MM.1S (cell line): Measurements from ENCODE around the gene RAB11FIP4.

Source experiments
- DNase-seq: peaks from one replicate; pipeline ENCODE4 v3.0.0-alpha.2; 2015
- H2AFZ ChIP-seq: fragments of 300-600 bp; sonication (generic); 2 replicates; pipeline ENCODE4 v1.6.0; 2016; ENCODE audit warnings: antibody characterized with exemption, low read length
- H3F3A ChIP-seq: fragments of 300-600 bp; sonication (generic); 2 replicates; pipeline ENCODE4 v1.6.1; 2016; ENCODE audit warnings: mild to moderate bottlenecking, antibody characterized with exemption, low read length, moderate library complexity, mixed read lengths; ENCODE audit not compliant: insufficient read depth
- H3K27ac ChIP-seq: fragments of 300-600 bp; sonication (generic); 2 replicates; pipeline ENCODE4 v1.5.1; 2016; ENCODE audit warnings: mild to moderate bottlenecking, low read length
- H3K27me3 ChIP-seq: fragments of 300-600 bp; sonication (generic); replicated peaks from 2 replicates; pipeline ENCODE4 v1.6.0; 2016; ENCODE audit warnings: low read length; ENCODE audit not compliant: insufficient read depth
- H3K36me3 ChIP-seq: fragments of 300-600 bp; sonication (generic); replicated peaks from 2 replicates; pipeline ENCODE4 v1.6.1; 2016; ENCODE audit warnings: mild to moderate bottlenecking, low read length, mixed read lengths; ENCODE audit not compliant: insufficient read depth
- H3K4me1 ChIP-seq: fragments of 300-600 bp; sonication (generic); 2 replicates; pipeline ENCODE4 v1.6.1; 2016; ENCODE audit warnings: low read length, mixed read lengths
- H3K4me2 ChIP-seq: fragments of 300-600 bp; sonication (generic); 2 replicates; pipeline ENCODE4 v1.6.0; 2016; ENCODE audit warnings: low read depth, low read length
- H3K4me3 ChIP-seq: fragments of 300-600 bp; sonication (generic); 2 replicates; pipeline ENCODE4 v1.5.1; 2016; ENCODE audit warnings: low read length, mixed read lengths
- H3K79me2 ChIP-seq: fragments of 300-600 bp; sonication (generic); 2 replicates; pipeline ENCODE4 v1.6.1; 2016; ENCODE audit warnings: mixed run types, low read length, mixed read lengths
- H3K9ac ChIP-seq: fragments of 300-600 bp; sonication (generic); 2 replicates; pipeline ENCODE4 v1.6.1; 2016; ENCODE audit warnings: low read length, mixed read lengths
- H3K9me2 ChIP-seq: fragments of 300-600 bp; sonication (generic); replicated peaks from 2 replicates; pipeline ENCODE4 v1.6.1; 2016; ENCODE audit warnings: mild to moderate bottlenecking, low read length, mixed read lengths; ENCODE audit not compliant: insufficient read depth
- H3K9me3 ChIP-seq: fragments of 300-600 bp; sonication (generic); replicated peaks from 2 replicates; pipeline ENCODE4 v1.6.1; 2016; ENCODE audit warnings: mild to moderate bottlenecking, low read length, mixed read lengths; ENCODE audit not compliant: insufficient read depth
- H4K20me1 ChIP-seq: fragments of 300-600 bp; sonication (generic); 2 replicates; pipeline ENCODE4 v1.6.1; 2016; ENCODE audit warnings: mild to moderate bottlenecking, low read length, moderate library complexity, mixed read lengths; ENCODE audit not compliant: insufficient read depth
- EZH2 ChIP-seq: fragments of 300-600 bp; sonication (generic); optimal IDR thresholded peaks from 2 replicates; pipeline ENCODE3; 2017; ENCODE audit warnings: low read depth, mild to moderate bottlenecking, antibody characterized with exemption, low read length, mixed read lengths
- EZH2phosphoT487 ChIP-seq: fragments of 300-600 bp; sonication (generic); IDR thresholded peaks from 2 replicates; pipeline ENCODE4 v1.6.1; 2018; ENCODE audit warnings: antibody characterized with exemption, low read length
- TF ChIP-seq, protein P1 (sequence below): fragments of 300-600 bp; sonication (generic); IDR thresholded peaks from 2 replicates; pipeline ENCODE4 v1.5.1; 2016; ENCODE audit warnings: antibody characterized with exemption, low read length, mixed read lengths

RAB11FIP4 gene

DNA sequence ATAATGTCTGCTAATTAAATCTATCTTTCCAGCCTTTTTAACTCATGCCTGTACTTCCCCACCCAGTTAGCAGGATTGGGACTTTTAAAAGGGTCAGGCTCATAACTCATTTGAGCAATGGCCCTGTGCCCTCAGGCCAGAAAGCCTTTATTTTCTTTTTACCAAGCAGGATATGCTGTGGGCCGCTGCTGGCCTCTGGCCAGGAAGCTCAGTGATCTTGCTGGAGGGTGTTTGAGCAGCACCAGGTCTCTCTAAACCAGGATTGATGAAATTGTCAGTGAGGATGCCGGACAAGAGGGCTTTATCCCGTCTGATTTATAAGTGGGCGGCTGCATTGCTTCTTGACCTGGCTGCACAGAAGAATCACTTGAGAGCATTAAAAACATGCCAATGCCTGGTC is 187.8 kb downstream of the RAB11FIP4 start:
- TF ChIP-seq, protein P1, sequence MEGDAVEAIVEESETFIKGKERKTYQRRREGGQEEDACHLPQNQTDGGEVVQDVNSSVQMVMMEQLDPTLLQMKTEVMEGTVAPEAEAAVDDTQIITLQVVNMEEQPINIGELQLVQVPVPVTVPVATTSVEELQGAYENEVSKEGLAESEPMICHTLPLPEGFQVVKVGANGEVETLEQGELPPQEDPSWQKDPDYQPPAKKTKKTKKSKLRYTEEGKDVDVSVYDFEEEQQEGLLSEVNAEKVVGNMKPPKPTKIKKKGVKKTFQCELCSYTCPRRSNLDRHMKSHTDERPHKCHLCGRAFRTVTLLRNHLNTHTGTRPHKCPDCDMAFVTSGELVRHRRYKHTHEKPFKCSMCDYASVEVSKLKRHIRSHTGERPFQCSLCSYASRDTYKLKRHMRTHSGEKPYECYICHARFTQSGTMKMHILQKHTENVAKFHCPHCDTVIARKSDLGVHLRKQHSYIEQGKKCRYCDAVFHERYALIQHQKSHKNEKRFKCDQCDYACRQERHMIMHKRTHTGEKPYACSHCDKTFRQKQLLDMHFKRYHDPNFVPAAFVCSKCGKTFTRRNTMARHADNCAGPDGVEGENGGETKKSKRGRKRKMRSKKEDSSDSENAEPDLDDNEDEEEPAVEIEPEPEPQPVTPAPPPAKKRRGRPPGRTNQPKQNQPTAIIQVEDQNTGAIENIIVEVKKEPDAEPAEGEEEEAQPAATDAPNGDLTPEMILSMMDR, result no peak
- TF ChIP-seq EZH2phosphoT487, result no peak
- TF ChIP-seq EZH2, result no peak
- H3K4me3 ChIP-seq, result no peak overlapping the region

DNA sequence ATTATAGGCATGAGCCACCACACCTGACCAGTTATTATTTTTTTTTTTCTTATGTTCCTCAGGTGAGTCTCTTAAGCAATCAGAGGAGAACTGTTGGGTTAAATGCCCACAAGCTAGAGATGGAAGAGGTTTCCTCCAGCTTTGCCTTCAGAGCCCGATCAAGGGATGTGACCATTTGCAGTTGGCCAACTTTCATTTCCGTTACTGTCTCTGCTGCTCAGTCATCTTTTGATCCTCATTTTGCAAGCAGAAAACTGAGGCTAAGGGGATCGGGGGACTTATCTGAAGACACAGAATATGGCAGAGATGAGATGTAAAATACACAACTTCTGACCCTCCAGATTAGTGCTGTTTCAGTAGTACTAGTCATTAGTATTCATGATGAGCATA is 188.8 kb downstream of the RAB11FIP4 start:
- H3K9me2 ChIP-seq, result no peaks in the 10 kb centered on the region
- no peak overlapping the region for H3K4me3 ChIP-seq
- H3K27ac ChIP-seq, result no peak overlapping the region
- H3K4me1 ChIP-seq, result peaks cover 10% of the 10 kb centered on the region
- H3K36me3 ChIP-seq, result no peaks in the 10 kb centered on the region
- no peaks in the 10 kb centered on the region for H3K9me3 ChIP-seq
- TF ChIP-seq EZH2 (no peak), EZH2phosphoT487 (no peak)
- TF ChIP-seq, protein P1, result no peak
- H3K79me2 ChIP-seq, result no peaks in the 10 kb centered on the region
- no peak overlapping the region for H3K9ac ChIP-seq
- no peak overlapping the region for H2AFZ ChIP-seq
- H4K20me1 ChIP-seq, result no peaks in the 10 kb centered on the region
- H3K4me2 ChIP-seq, result no peak overlapping the region
- DNase-seq, result no peak
- no peaks in the 10 kb centered on the region for H3K27me3 ChIP-seq
- no peaks in the 10 kb centered on the region for H3F3A ChIP-seq

More for the DNA sequence above, 187.8 kb downstream of the RAB11FIP4 start:
- Histone ChIP-seq H3K4me1 (peaks cover 10% of the 10 kb centered on the region), H3K27ac (no peak overlapping the region), H3K4me2 (no peak overlapping the region), H3K79me2 (no peaks in the 10 kb centered on the region), H3K9ac (no peak overlapping the region), H4K20me1 (no peaks in the 10 kb centered on the region), H3K9me3 (no peaks in the 10 kb centered on the region), H2AFZ (no peak overlapping the region), H3K36me3 (no peaks in the 10 kb centered on the region), H3K27me3 (no peaks in the 10 kb centered on the region), H3K9me2 (no peaks in the 10 kb centered on the region), H3F3A (no peaks in the 10 kb centered on the region)
- DNase-seq, result no peak

DNA sequence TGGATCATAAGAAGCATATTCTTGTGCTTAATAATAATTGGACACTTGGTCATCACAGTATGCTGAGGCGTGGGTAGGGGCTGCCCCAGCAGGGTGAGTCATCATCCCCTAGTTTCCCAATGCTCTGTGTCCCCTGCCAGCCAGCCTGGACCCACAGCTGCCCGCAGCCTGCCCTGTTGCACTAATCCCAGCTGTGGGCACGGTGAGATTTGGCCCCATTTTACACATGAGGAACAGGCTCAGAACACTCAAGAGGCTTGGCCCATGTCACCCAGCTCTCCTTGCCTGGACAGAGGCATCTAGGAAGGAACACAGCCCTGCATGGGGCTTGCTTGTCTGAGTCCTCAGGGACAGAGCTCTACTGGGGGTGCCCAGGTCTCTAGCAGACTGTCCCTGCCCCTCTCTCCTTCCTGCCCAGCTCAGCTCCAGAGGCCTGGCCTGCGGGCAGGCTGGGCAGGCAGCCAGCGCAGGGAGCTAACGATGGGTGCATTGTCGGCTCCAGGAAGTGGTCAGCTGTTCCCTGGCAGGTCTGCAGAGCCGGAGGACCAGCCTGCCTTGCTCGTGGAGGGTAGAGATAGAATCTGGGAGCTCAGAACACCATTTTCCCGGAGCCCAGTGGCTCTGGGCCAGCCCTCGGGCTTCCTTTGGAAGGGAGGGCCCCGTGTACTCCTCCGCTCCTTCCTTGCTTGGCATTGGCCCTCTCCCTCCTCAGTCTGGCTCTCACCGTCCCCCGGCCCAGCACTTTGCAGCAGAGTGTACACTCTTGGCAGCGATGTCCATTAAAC is 189.4 kb downstream of the RAB11FIP4 start:
- Histone ChIP-seq H4K20me1 (no peaks in the 10 kb centered on the region), H3K9me2 (no peaks in the 10 kb centered on the region), H3F3A (no peaks in the 10 kb centered on the region), H3K27ac (no peak overlapping the region), H3K9me3 (no peaks in the 10 kb centered on the region), H3K9ac (no peak overlapping the region), H3K79me2 (no peaks in the 10 kb centered on the region), H3K4me3 (no peak overlapping the region), H3K36me3 (no peaks in the 10 kb centered on the region), H3K27me3 (no peaks in the 10 kb centered on the region), H2AFZ (no peak overlapping the region), H3K4me2 (no peak overlapping the region), H3K4me1 (peaks cover 10% of the 10 kb centered on the region)
- TF ChIP-seq, protein P1, result no peak
- TF ChIP-seq EZH2 (no peak), EZH2phosphoT487 (no peak)
- no peak for DNase-seq
